ENCODE results near the gene FZR1. TPM values are rescaled to one million over a fixed set of nuclear protein-coding genes. Genes with fewer than 3 reads are reported as not detected.
"Not testable (repeated sequence)": the region's sequence is repeated elsewhere in the genome, so short reads cannot be mapped to it uniquely, and the experiment has no call there.

The FZR1 gene
- polyA plus RNA-seq, 5 donors: 37.0 to 63.1 (median 50.3) TPM

GRCh38 chr19:3528539-3529211, 22.6 kb downstream of the FZR1 start:
- no peak for DNase-seq

- DNase-seq: not testable (repeated sequence)
Observed at GRCh38 chr19:3529299-3529698, 23.2 kb downstream of the FZR1 start.

DNA sequence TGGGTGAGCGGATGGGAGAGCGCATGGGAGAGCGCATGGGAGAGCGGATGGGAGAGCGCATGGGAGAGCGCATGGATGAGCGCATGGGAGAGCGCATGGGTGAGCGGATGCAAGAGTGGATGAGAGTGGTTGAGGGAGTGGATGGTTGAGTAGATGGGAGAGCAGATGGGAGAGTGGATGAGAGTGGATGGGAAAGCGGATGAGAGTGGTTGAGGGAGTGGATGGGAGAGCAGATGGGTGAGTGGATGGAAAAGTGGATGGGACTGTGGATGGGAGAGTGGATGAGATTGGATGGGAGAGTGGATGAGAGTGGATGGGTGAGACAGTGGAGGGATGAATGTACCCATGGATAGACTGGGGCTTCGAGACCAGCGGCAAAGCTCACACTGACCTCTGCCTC, 24.3 kb downstream of the FZR1 start:
- DNase-seq: no peak

DNA sequence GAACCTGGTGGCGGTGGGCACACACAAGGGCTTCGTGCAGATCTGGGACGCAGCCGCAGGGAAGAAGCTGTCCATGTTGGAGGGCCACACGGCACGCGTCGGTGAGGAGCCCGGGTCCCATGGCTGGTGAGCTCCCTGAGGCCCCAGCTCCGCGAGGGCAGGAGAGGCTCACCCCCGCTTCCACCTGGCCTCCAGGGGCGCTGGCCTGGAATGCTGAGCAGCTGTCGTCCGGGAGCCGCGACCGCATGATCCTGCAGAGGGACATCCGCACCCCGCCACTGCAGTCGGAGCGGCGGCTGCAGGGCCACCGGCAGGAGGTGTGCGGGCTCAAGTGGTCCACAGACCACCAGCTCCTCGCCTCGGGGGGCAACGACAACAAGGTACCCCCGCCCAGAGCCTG, 25.6 kb downstream of the FZR1 start:
- no peak for DNase-seq

GRCh38 chr19:3532154-3532786, 26.2 kb downstream of the FZR1 start:
- no peak for DNase-seq

DNA sequence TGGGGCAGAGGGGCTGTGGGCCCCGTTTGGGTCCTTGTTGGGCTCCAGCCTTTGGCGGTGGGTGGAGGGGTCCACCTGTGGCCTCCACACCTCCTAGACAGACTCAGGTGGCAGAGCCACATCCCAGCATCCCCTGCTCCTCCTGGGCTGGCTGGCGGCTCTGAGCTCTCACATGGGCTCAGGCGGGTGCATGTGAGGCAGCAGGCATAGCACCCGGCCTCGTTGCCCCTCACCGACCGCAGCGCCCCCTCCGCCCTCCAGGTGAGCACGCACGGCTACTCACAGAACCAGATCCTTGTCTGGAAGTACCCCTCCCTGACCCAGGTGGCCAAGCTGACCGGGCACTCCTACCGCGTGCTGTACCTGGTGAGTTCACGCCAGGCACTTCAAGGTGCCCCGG, 26.9 kb downstream of the FZR1 start:
- no peak for DNase-seq

DNA sequence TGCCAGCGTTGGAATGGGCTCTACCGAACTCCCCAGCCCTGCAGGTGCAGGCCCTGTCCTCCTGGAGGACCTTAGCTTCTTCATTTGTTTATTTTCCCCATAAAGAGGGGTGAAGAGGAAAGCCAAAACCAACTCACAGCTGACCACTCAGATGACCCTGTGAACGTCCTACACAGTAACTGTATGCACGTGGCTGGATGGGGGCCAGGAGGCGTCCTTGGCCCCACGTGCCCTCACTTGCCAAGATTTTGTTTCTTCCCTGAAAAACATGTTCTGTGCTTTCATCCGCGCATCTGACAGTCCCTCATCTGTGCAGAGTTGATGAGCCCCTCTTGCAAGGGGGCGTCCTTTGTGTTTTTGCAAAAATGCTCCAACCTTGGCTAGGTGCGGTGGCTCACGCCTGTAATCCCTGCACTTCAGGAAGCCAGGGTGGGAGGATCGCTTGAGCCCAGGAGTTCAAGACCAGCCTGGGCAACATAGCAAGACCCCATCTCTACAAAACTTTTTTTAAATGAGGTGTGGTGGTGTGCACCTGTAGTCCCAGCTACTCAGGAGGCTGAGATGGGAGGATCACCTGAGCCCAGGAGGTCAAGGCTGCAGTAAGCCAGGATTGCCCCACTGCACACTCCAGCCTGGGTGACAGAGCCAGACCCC, 27.6 kb downstream of the FZR1 start:
- no peak for DNase-seq

- DNase-seq: no peak
Observed at GRCh38 chr19:3534375-3535234, 28.5 kb downstream of the FZR1 start.

DNA sequence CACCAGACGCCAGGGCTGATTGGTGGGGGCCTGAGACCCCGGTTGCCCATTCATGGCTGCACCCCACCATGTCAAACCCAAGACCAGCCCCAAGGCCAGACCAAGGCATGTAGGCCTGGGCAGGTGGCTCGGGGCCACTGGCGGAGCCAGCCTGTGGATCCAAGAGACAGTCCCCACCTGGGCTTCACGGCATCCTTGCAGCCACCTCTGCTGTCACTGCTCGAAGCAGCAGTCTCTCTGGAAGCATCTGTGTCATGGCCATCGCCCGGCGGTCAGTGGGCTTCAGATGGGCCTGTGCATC, 29.1 kb downstream of the FZR1 start:
- DNase-seq: no peak

DNA sequence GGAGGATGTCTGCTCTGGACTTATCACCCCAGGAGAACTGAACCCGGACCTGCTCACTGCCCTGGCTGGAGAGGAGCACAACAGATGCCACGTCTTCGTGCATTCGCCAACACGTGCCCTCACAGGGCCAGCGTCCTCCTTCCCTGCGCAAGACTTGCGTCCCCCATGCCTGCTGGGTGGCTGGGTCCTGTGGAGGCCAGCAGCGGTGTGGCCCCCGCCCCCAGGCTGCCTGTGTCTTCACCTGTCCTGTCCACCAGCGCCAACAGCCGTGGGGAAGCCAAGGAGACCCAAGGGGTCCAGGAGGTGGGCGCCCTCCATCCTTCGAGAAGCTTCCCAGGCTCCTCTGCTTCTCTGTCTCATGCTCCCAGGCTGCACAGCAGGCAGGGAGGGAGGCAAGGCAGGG, 29.5 kb downstream of the FZR1 start:
- no peak for DNase-seq

- no peak for DNase-seq
Observed at GRCh38 chr19:3535981-3536380, 29.9 kb downstream of the FZR1 start.

GRCh38 chr19:3536429-3537100, 30.5 kb downstream of the FZR1 start:
- DNase-seq: no peak

GRCh38 chr19:3537101-3537437, 31.0 kb downstream of the FZR1 start:
- no peak for DNase-seq

- DNase-seq: no peak
Observed at GRCh38 chr19:3537438-3538240, 31.5 kb downstream of the FZR1 start.

- DNase-seq: no peak
Observed at GRCh38 chr19:3538258-3538929, 32.3 kb downstream of the FZR1 start.

DNA sequence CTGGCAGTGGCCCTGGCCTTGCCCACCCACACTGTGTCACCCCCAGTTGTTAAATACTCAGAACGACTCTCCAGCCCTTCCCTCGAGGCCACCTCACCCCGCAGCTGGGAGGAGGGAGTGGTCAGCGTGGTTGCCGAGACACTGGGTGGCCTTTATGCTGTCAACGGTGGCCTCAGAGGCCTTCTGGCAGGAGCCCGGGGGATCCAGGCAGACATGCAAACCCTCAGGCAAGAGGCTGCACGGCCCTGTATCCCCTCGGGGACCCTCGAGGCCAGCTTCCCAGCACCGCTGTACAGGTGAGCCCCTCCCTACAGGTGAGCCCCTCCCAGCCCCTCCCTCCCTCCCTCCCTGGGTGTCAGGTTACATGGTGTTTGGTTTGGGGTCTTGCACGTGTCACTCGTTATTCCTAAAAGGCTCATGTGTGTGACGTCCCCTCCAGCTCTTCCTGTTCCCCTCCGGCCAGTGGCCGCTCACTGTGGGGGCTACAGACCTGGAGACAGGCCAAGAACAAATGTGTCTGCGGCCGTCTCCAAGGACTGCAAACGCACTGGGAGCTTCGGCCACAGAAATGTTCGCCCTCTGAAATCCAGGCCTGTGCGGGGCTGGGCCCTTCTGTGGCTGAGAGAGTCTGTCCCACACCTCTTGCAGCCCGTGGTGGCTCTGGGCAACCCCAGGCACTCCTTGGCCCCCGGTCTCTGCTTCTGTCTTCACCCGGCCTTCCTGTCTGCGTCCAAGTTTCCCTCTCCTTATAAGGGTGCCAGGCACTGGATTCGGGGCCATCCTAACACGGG, 33.0 kb downstream of the FZR1 start, which contains the start of gene TEKTIP1:
Gene TEKTIP1, plus strand, starts transcription at position 210 of the 791 bp plus-strand sequence. Its CDS starts 4 bp downstream, at position 214.
- DNase-seq: no peak

GRCh38 chr19:3539756-3540118, 33.6 kb downstream of the FZR1 start:
- no peak for DNase-seq

GRCh38 chr19:3543150-3544057, 37.3 kb downstream of the FZR1 start:
- no peak for DNase-seq

DNA sequence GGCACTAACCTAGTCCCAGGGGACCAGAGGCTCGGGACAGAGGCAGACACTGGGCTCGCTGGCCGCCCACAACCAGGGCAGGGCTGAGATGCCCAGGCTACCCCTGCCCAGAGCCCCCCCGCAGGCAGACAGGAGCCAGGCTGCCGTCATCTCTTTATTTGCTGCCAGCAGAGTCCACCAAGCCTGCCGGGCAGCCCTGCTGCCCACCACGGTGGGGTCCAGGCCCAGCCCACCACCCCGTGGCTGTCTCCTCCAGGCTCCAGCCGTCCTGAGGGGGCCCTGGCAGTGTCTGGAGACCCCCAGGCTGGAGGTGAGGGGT, 37.9 kb downstream of the FZR1 start:
- no peak for DNase-seq
